Epithelial cell of esophagus (primary cell): ENCODE results near the gene LRRC4C.

Source experiments
- DNase-seq: peaks from one replicate; pipeline ENCODE4 v3.0.0; 2010; ENCODE audit warnings: low read depth
- H3K4me3 ChIP-seq: 2 replicates; pipeline ENCODE4 v1.5.1; 2011; ENCODE audit warnings: mild to moderate bottlenecking, low read length, control low read depth
- CTCF ChIP-seq: IDR thresholded peaks from 2 replicates; pipeline ENCODE4 v1.5.1; 2011; ENCODE audit warnings: low read depth, mild to moderate bottlenecking, low read length, control low read depth, inconsistent platforms; ENCODE audit not compliant: insufficient read depth; ENCODE audit errors: missing control alignments

The LRRC4C gene

GRCh38 chr11:40236526-40236925 is 1222.9 kb downstream of the LRRC4C start:
- TF ChIP-seq CTCF: no peak
- H3K4me3 ChIP-seq: no peak overlapping the region
- DNase-seq: no peak

- no peak for DNase-seq
- TF ChIP-seq CTCF: no peak
- H3K4me3 ChIP-seq: no peak overlapping the region
Measured at GRCh38 chr11:40235841-40236240, 1223.6 kb downstream of the LRRC4C start.

GRCh38 chr11:40230821-40231220 is 1228.6 kb downstream of the LRRC4C start:
- TF ChIP-seq CTCF: no peak
- no peak overlapping the region for H3K4me3 ChIP-seq
- no peak for DNase-seq

GRCh38 chr11:40228662-40229061 is 1230.8 kb downstream of the LRRC4C start:
- no peak overlapping the region for H3K4me3 ChIP-seq
- no peak for DNase-seq
- no peak for TF ChIP-seq CTCF

GRCh38 chr11:40227730-40228129 is 1231.7 kb downstream of the LRRC4C start:
- DNase-seq: no peak
- no peak for TF ChIP-seq CTCF
- H3K4me3 ChIP-seq: no peak overlapping the region

GRCh38 chr11:40226654-40227053 is 1232.8 kb downstream of the LRRC4C start:
- TF ChIP-seq CTCF: no peak
- no peak overlapping the region for H3K4me3 ChIP-seq

GRCh38 chr11:40223596-40224330 is 1235.7 kb downstream of the LRRC4C start:
- no peak for DNase-seq
- TF ChIP-seq CTCF: no peak
- H3K4me3 ChIP-seq: no peak overlapping the region

More at GRCh38 chr11:40226654-40227053, 1232.8 kb downstream of the LRRC4C start:
- DNase-seq: no peak
